GM20000 (cell line): ENCODE data around the gene FN1.

ENCODE experiments used
- DNase-seq: peaks from one replicate; pipeline ENCODE4 v3.0.0; 2012; ENCODE audit warnings: low spot score
- CTCF ChIP-seq: IDR thresholded peaks from 2 replicates; pipeline ENCODE4 v1.5.1; 2012; ENCODE audit warnings: mild to moderate bottlenecking, control low read depth; ENCODE audit errors: extremely low read depth, missing control alignments

FN1 gene

GRCh38 chr2:215452725-215453124 lies 16.9 kb upstream of the FN1 start:
- no peak for DNase-seq
- TF ChIP-seq CTCF, result no peak

GRCh38 chr2:215451012-215451756 lies 15.3 kb upstream of the FN1 start:
- TF ChIP-seq CTCF, result no peak
- DNase-seq, result no peak

- no peak for TF ChIP-seq CTCF
- no peak for DNase-seq
Observed at GRCh38 chr2:215450188-215451011, 14.5 kb upstream of the FN1 start.

GRCh38 chr2:215447673-215448081 lies 11.8 kb upstream of the FN1 start:
- TF ChIP-seq CTCF, result no peak
- no peak for DNase-seq

GRCh38 chr2:215447056-215447455 lies 11.2 kb upstream of the FN1 start:
- no peak for DNase-seq
- no peak for TF ChIP-seq CTCF

GRCh38 chr2:215442401-215442787 lies 6.5 kb upstream of the FN1 start:
- no peak for TF ChIP-seq CTCF

GRCh38 chr2:215441560-215442400 lies 5.9 kb upstream of the FN1 start:
- no peak for DNase-seq
- TF ChIP-seq CTCF, result no peak

More at GRCh38 chr2:215442401-215442787, 6.5 kb upstream of the FN1 start:
- no peak for DNase-seq
